DMS53 treated with DMSO at 0.1 percent for 48 hours (cell line): ENCODE results near the gene ZNF346.

Source experiments
- DNase-seq: peaks from one replicate; lab custom pipeline; 2025; ENCODE audit not compliant: unreplicated experiment; lab: John Stamatoyannopoulos, UW

Gene ZNF346

DNA sequence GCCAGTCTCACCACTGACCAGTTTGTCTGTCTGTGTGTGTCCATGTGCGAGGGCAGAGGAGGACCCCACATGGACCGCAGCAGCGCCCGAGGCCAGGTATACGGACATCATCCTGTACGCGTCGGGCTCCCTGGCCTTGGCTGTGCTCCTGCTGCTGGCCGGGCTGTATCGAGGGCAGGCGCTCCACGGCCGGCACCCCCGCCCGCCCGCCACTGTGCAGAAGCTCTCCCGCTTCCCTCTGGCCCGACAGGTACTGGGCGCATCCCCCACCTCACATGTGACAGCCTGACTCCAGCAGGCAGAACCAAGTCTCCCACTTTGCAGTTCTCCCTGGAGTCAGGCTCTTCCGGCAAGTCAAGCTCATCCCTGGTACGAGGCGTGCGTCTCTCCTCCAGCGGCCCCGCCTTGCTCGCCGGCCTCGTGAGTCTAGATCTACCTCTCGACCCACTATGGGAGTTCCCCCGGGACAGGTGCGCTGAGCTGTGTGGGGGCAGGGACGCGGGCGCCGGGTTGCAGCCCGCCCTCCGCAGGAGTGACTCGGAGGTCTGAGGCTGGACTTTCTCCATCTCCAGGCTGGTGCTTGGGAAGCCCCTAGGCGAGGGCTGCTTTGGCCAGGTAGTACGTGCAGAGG is 70.7 kb downstream of the ZNF346 start:
- no peak for DNase-seq

DNA sequence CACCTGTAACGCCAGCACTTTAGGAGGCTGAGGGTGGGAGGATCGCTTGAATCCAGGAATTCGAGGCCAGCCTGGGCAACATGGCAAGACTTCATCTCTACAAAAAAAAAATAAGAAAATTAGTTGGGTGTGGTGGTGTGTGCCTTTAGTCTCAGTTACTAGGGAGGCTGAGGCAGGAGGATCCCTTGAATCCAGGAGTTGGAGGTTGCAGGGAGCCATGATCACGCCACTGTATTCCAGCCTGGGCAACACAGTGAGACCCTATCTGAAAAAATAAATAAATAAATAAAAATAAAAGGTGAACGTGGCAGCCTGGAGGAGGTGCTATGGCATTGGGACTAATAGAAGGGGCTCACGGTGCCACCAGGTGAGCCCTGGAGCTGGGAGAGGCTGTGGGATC is 71.3 kb downstream of the ZNF346 start:
- no peak for DNase-seq

- DNase-seq: no peak
These were observed 72.0 kb downstream of the ZNF346 start for GRCh38 chr5:177094224-177095087.

GRCh38 chr5:177095088-177095669 is 72.7 kb downstream of the ZNF346 start:
- DNase-seq: no peak

DNA sequence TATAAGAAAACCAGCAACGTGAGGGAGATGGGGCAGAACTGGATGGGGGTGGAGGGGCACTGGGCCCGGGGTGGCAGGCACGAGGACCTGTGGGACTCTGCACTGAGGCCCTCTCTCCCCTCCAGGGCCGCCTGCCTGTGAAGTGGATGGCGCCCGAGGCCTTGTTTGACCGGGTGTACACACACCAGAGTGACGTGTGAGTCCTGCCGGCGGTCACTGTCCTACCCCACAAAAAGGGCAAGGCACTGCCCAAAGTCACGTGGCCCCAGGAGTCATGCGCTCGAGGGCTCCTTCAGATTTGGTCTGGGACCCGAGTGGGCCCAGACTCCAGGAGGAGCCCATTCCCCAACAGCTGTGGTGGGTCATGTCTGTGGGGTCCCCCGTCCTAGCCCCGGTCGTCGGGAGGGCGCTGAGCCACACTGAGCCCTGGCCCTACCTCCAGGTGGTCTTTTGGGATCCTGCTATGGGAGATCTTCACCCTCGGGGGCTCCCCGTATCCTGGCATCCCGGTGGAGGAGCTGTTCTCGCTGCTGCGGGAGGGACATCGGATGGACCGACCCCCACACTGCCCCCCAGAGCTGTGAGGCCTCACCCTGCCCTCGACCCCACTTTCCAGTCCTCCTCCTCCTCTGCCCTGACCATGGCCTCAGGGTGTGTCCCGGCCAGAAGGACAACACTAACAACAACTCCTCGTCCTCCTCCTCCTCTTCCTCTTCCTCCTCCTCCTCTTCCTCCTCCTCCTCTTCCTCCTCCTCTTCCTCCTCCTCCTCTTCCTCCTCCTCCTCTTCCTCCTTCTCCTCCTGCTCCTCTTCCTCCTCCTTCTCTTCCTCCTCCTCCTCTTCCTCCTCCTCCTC is 73.9 kb downstream of the ZNF346 start:
- no peak for DNase-seq

DNA sequence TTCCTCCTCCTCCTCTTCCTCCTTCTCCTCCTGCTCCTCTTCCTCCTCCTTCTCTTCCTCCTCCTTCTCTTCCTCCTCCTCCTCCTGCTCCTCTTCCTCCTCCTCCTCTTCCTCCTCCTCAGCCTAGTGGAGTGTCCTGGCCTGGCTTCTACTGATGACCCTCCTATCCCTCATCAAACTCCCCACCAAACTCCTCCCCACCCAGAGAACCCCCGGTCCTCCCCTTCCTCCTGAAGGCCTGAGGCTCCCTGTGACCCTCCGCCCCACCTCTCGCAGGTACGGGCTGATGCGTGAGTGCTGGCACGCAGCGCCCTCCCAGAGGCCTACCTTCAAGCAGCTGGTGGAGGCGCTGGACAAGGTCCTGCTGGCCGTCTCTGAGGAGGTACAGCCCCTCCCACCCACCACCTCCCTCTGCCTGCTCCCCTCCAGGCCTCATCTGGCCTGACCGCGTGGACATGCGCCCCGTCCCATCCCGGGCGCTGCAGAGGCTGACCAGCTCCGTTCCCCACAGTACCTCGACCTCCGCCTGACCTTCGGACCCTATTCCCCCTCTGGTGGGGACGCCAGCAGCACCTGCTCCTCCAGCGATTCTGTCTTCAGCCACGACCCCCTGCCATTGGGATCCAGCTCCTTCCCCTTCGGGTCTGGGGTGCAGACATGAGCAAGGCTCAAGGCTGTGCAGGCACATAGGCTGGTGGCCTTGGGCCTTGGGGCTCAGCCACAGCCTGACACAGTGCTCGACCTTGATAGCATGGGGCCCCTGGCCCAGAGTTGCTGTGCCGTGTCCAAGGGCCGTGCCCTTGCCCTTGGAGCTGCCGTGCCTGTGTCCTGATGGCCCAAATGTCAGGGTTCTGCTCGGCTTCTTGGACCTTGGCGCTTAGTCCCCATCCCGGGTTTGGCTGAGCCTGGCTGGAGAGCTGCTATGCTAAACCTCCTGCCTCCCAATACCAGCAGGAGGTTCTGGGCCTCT is 74.8 kb downstream of the ZNF346 start:
- DNase-seq: no peak

- DNase-seq: no peak
These were observed 75.6 kb downstream of the ZNF346 start for GRCh38 chr5:177098120-177098469.

- DNase-seq: no peak
These were observed 76.1 kb downstream of the ZNF346 start for GRCh38 chr5:177098470-177099141.

DNA sequence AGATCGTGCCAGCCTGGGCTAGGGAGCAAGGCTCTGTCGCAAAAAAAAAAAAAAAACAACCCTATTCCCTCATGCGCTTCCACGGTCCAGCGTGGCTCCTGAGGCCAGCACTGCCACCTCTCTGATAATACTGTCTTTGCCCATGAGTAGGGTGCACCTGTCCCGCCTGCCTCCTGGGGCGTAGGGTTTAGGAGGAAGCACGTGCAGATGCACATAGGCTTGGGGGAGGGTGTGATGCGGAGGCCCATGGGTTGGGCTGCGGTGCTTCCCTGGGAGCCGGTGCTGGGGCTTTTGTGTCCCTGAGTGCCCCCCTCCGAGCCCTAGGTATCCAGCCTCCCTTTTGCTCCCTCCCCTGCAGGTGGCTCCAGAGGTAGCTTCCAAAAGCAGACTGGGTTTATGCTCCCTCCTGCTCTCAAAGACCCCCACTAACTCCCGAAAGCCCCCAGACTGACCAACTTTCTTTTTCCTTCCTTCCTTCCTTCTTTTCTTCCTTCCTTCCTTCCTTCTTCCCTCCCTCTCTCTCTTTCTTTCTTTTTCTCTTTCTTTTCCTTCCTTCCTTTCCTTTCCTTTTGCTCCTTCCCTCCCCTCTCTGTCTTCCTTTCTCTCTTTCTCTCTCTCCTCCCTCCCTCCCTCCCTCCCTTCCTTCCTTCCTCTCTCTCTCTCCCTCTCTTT is 77.1 kb downstream of the ZNF346 start:
- peak; percentile 21 for DNase-seq

DNA sequence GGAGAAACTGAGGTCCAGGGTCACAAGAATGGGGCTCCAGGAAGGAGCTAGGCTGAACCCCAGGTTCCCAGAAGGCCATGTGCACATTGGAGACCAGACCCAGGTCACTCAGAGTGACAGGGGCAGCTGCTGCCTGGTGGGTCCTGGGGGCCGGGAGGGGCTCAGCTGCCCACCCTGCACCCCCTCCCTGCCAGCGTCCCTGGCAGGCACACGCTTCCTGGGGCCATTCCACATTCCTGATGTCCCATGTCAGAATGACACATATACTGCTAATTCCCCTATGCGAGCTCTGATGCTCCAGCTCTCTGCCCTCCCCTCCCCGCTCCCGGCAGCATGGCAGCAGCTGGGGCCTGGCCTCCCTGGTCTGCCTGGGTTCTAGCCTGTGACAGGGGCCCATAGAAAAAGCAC is 78.2 kb downstream of the ZNF346 start:
- no peak for DNase-seq

- DNase-seq: peak; percentile 45
These were observed 81.2 kb downstream of the ZNF346 start for GRCh38 chr5:177103523-177104253.

- DNase-seq: no peak
These were observed 83.4 kb downstream of the ZNF346 start for GRCh38 chr5:177105691-177106476.

DNA sequence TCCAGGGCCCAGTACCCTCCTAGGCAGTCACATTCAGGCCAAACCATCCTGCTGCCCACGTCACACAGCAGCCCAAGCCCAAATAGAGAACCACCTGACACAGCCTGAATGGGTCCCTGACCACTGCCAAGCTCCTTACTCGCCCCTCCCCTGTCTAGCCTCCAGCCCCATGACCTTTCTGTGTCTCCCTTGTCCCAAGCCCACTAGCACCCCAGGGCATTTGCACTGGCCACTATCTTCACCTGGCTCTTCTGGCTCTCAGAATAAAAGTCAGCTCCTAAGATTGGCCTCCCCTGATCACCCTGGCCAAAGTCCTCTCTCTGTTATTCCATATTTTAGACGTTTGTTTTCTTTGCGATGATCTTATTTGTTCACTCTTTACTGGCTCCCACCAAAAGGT is 84.7 kb downstream of the ZNF346 start:
- DNase-seq: no peak

- DNase-seq: no peak
These were observed 87.3 kb downstream of the ZNF346 start for GRCh38 chr5:177109810-177110209.

DNA sequence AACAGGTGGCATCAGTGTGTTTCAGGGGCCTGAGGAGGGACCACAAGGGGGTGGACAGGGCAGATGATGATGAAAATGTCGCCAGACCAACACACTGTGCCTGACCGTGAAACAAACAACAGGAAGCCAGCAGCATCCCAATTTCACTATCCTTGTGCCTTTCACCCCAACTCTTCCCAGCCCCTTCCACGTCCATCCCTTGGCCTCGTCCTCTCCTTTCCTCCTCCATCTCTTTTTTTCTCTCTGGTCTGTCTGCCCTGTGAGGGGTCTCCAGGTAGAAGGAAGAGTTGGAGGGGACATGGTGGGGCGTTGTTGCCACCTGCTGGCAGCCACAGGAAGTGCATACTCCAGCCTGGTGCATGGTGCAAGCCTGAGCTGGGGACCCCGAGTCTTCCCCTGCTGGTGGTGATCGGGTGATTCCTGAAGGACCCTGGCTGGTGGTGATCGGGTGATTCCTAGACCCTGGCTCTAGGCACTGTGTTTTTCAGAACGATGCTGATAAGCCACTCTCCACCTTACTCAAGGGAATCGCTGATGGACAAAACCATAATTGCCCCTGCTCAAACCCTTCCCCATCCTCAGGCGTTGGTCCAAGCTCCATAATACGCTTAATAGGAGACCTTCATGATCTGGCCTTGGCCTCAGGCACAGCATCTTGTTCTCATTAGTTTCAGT is 89.4 kb downstream of the ZNF346 start:
- DNase-seq: peak; percentile 23

DNA sequence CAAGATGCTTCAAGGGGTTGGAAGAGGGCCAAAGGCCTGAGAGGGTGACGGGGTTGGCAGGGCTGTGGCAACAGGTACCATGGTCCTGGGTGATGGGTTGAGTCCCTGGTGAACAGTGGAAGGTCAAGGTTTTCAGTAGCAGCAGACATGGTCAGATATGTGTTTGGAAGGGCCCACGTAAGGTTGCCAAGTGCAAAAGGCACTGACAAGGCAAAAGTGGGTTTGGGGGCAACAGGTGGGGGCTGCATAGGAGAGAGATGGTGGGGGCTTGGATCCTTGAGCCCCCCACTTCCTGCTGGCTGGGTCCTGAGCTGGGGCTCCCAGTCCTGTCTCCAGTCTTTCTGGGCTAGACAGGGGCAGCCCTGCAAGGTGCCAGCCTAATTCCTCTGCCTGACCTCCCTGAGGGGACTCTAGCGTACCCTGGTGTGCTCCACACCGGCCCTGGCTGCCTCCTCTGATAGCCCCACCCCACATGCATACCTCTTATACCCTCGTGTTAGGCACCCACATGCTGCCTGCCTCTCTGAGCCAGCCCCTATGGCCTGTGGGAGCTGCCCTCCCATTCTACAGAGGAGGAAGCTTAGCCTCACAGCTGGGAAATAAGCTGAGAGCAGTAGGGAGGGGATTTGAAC is 90.2 kb downstream of the ZNF346 start:
- DNase-seq: no peak
